H1 (cell line): ENCODE data around the gene RARA. TPM values are rescaled to one million over a fixed set of nuclear protein-coding genes. Genes with fewer than 3 reads are reported as not detected.

ENCODE experiments used
- CTCF ChIA-PET: fragments of 300-600 bp; sonication (Branson Sonifier 250); formaldehyde crosslinking; loops from one replicate; lab custom pipeline; 2021; ENCODE audit not compliant: partially characterized antibody; lab: Charles Lee
- POLR2A ChIA-PET: fragments of 300-600 bp; sonication (Branson Sonifier 250); formaldehyde crosslinking; loops from one replicate; lab custom pipeline; 2021; ENCODE audit warnings: inconsistent platforms; ENCODE audit not compliant: partially characterized antibody; lab: Charles Lee
- DNase-seq, 2 experiments: peaks; one replicate each; pipeline versions ENCODE4 v3.0.0 to v3.0.0-alpha.2; 2010 to 2022; ENCODE audit warnings: low spot score in 2 of 2, low read depth in 1 of 2, mixed read lengths in 1 of 2
- FAIRE-seq: peaks from 2 replicates; lab custom pipeline; 2011; peaks lifted over from hg19 to GRCh38; lab: Jason Lieb, UNC
- H2AFZ ChIP-seq: 2 replicates; pipeline ENCODE4 v1.8.1; 2012; ENCODE audit warnings: low read length, inconsistent platforms
- H2AK5ac ChIP-seq: 2 replicates; pipeline ENCODE4 v1.6.1; 2013; ENCODE audit warnings: low read depth, low read length
- H2BK120ac ChIP-seq: replicated peaks from 2 replicates; pipeline ENCODE3; 2013; ENCODE audit warnings: low read depth, low read length, inconsistent platforms
- H2BK12ac ChIP-seq: 2 replicates; pipeline ENCODE4 v1.6.1; 2013; ENCODE audit warnings: low read depth, low read length
- H2BK15ac ChIP-seq: 2 replicates; pipeline ENCODE4 v1.6.1; 2013; ENCODE audit warnings: low read length
- H2BK20ac ChIP-seq: 2 replicates; pipeline ENCODE4 v1.6.1; 2013; ENCODE audit warnings: low read length
- H2BK5ac ChIP-seq: 2 replicates; pipeline ENCODE4 v1.6.1; 2013; ENCODE audit warnings: low read depth, low read length
- H3K14ac ChIP-seq: 2 replicates; pipeline ENCODE4 v1.6.1; 2013; ENCODE audit warnings: inconsistent platforms; ENCODE audit not compliant: insufficient read length
- H3K18ac ChIP-seq: 2 replicates; pipeline ENCODE4 v1.6.1; 2013; ENCODE audit warnings: low read length; ENCODE audit errors: extremely low read depth
- H3K23ac ChIP-seq: 2 replicates; pipeline ENCODE4 v1.6.1; 2013; ENCODE audit warnings: inconsistent platforms; ENCODE audit not compliant: insufficient read length
- H3K23me2 ChIP-seq: 2 replicates; pipeline ENCODE4 v1.6.1; 2013; ENCODE audit warnings: low read depth, low read length
- H3K27ac ChIP-seq: 2 replicates; pipeline ENCODE4 v1.6.1; 2011; ENCODE audit warnings: low read depth, low read length, inconsistent platforms
- H3K27me3 ChIP-seq, 4 experiments: replicated peaks in 1 of 4; 1 replicate in 1 of 4; 2 replicates in 3 of 4; pipeline versions ENCODE4 v1.6.1 to v1.8.1; 2011 to 2013; ENCODE audit warnings: low read length in 3 of 4, mild to moderate bottlenecking in 3 of 4, inconsistent platforms in 2 of 4, mixed read lengths in 2 of 4, moderate library complexity in 1 of 4; ENCODE audit not compliant: control insufficient read depth in 3 of 4, insufficient read depth in 3 of 4; ENCODE audit errors: extremely low read depth in 1 of 4
- H3K36me3 ChIP-seq, 4 experiments: 2 replicates each; pipeline versions ENCODE4 v1.6.1 to v1.8.1; 2011 to 2013; ENCODE audit warnings: mild to moderate bottlenecking in 4 of 4, low read length in 3 of 4, moderate library complexity in 2 of 4, control low read depth in 1 of 4, inconsistent platforms in 1 of 4; ENCODE audit not compliant: insufficient read depth in 4 of 4, control insufficient read depth in 2 of 4
- H3K4ac ChIP-seq: replicated peaks from 2 replicates; pipeline ENCODE3; 2013; ENCODE audit warnings: low read length, low read depth, mixed read lengths, inconsistent platforms; ENCODE audit not compliant: insufficient read length
- H3K4me1 ChIP-seq, 4 experiments: replicated peaks in 1 of 4; 1 replicate in 1 of 4; 2 replicates in 3 of 4; pipeline versions ENCODE4 v1.6.1 to v1.8.1; 2011 to 2013; ENCODE audit warnings: low read length in 3 of 4, inconsistent platforms in 2 of 4, mixed read lengths in 1 of 4; ENCODE audit not compliant: insufficient read depth in 4 of 4, control insufficient read depth in 3 of 4
- H3K4me2 ChIP-seq, 2 experiments: 2 replicates each; pipeline versions ENCODE4 v1.6.1 to v1.8.1; 2011 to 2013; ENCODE audit warnings: low read depth in 2 of 2, low read length in 2 of 2, control low read depth in 1 of 2, inconsistent platforms in 1 of 2, mild to moderate bottlenecking in 1 of 2; ENCODE audit not compliant: insufficient read depth in 1 of 2
- H3K4me3 ChIP-seq, 4 experiments: fragments of 200-600, 300-600 bp in 1 of 4; sonication (generic), shearing (Covaris generic), sonication (Bioruptor Twin) in 1 of 4; 2 replicates each; pipeline versions ENCODE4 v1.5.1 to v1.8.1; 2011 to 2016; ENCODE audit warnings: low read length in 4 of 4, low read depth in 3 of 4, control low read depth in 2 of 4, inconsistent platforms in 2 of 4, mild to moderate bottlenecking in 2 of 4, mixed read lengths in 1 of 4, moderate library complexity in 1 of 4; ENCODE audit not compliant: insufficient read depth in 2 of 4; ENCODE audit errors: extremely low read depth in 1 of 4
- H3K56ac ChIP-seq: replicated peaks from 2 replicates; pipeline ENCODE3; 2013; ENCODE audit warnings: low read depth, mild to moderate bottlenecking, mixed read lengths, low read length, inconsistent platforms; ENCODE audit not compliant: insufficient read length
- H3K79me1 ChIP-seq: 2 replicates; pipeline ENCODE4 v1.6.1; 2013; ENCODE audit warnings: low read depth, low read length, control low read depth
- H3K79me2 ChIP-seq, 2 experiments: 2 replicates each; pipeline versions ENCODE4 v1.6.1 to v1.8.1; 2012 to 2013; ENCODE audit warnings: low read length in 2 of 2, mild to moderate bottlenecking in 2 of 2, inconsistent platforms in 1 of 2; ENCODE audit not compliant: insufficient read depth in 2 of 2, control insufficient read depth in 1 of 2
- H3K9ac ChIP-seq, 4 experiments: replicated peaks in 1 of 4; 1 replicate in 1 of 4; 2 replicates in 3 of 4; pipeline versions ENCODE4 v1.6.1 to v1.8.1; 2011 to 2013; ENCODE audit warnings: low read depth in 3 of 4, low read length in 3 of 4, control low read depth in 2 of 4, mild to moderate bottlenecking in 2 of 4, moderate library complexity in 2 of 4, inconsistent platforms in 1 of 4; ENCODE audit errors: extremely low read depth in 1 of 4
- H3K9me3 ChIP-seq, 2 experiments: 2 replicates each; pipeline versions ENCODE4 v1.6.1 to v1.8.1; 2012 to 2013; ENCODE audit warnings: mild to moderate bottlenecking in 2 of 2, moderate library complexity in 2 of 2, control low read depth in 1 of 2, inconsistent platforms in 1 of 2, low read depth in 1 of 2, low read length in 1 of 2, mixed read lengths in 1 of 2; ENCODE audit not compliant: insufficient read depth in 2 of 2
- H4K20me1 ChIP-seq, 2 experiments: replicated peaks in 1 of 2; 2 replicates each; pipeline versions ENCODE3 to v1.8.1; 2011 to 2013; ENCODE audit warnings: inconsistent platforms in 2 of 2, low read length in 2 of 2, mild to moderate bottlenecking in 1 of 2; ENCODE audit not compliant: insufficient read depth in 2 of 2, control insufficient read depth in 1 of 2
- H4K5ac ChIP-seq: 2 replicates; pipeline ENCODE4 v1.6.1; 2013; ENCODE audit warnings: low read length, low read depth, mixed read lengths, inconsistent platforms; ENCODE audit not compliant: insufficient read length
- H4K8ac ChIP-seq: 2 replicates; pipeline ENCODE4 v1.8.0; 2013; ENCODE audit warnings: mild to moderate bottlenecking, moderate library complexity, low read length, inconsistent platforms; ENCODE audit not compliant: insufficient read depth; ENCODE audit errors: extremely low read depth
- H4K91ac ChIP-seq: replicated peaks from 2 replicates; pipeline ENCODE3; 2013; ENCODE audit warnings: low read length, mixed read lengths, inconsistent platforms; ENCODE audit not compliant: insufficient read length
- ASH2L ChIP-seq: fragments of 200-600, 300-600 bp; sonication (generic); IDR thresholded peaks from one replicate; pipeline ENCODE4 v1.7.1; 2017; ENCODE audit warnings: low read length
- BCL11A ChIP-seq, 2 experiments: IDR thresholded peaks; one replicate each; pipeline ENCODE4 v1.6.1; 2011; ENCODE audit warnings: low read depth in 2 of 2, low read length in 2 of 2, mild to moderate bottlenecking in 2 of 2
- CBX5 ChIP-seq: fragments of 300-800, 300-1000 bp; sonication (generic); IDR thresholded peaks from 2 replicates; pipeline ENCODE4 v1.7.1; 2016; ENCODE audit warnings: antibody characterized with exemption, low read length, low read depth
- CREB1 ChIP-seq: IDR thresholded peaks from 2 replicates; pipeline ENCODE4 v1.6.1; 2012; ENCODE audit warnings: inconsistent platforms
- FOSL1 ChIP-seq: IDR thresholded peaks from 2 replicates; pipeline ENCODE4 v1.6.1; 2011; ENCODE audit warnings: mild to moderate bottlenecking, low read depth, low read length, moderate library complexity; ENCODE audit not compliant: insufficient read depth
- KDM1A ChIP-seq: fragments of 200-600, 300-600 bp; sonication (generic); IDR thresholded peaks from 2 replicates; pipeline ENCODE4 v1.7.1; 2016; ENCODE audit warnings: mild to moderate bottlenecking, low read length, borderline replicate concordance
- SIX5 ChIP-seq: IDR thresholded peaks from 2 replicates; pipeline ENCODE4 v1.6.1; 2011; ENCODE audit warnings: mild to moderate bottlenecking, low read depth, low read length
- SP1 ChIP-seq: IDR thresholded peaks from 2 replicates; pipeline ENCODE4 v1.6.1; 2011; ENCODE audit warnings: low read depth, low read length
- SRF ChIP-seq: IDR thresholded peaks from 2 replicates; pipeline ENCODE4 v1.6.1; 2011; ENCODE audit warnings: mild to moderate bottlenecking, low read depth, low read length, moderate library complexity
- ZNF274 ChIP-seq: IDR thresholded peaks from 2 replicates; pipeline ENCODE4 v1.7.0; 2012; ENCODE audit warnings: low read length, borderline replicate concordance; ENCODE audit errors: extremely low read depth
- whole genome bisulfite sequencing, 2 experiments: shearing (Covaris generic) in 1 of 2; methylation state at CpG; one replicate each; pipeline versions ENCODE4 v1.1.6 to v1.1.7; 2013 to 2015; ENCODE audit warnings: low lambda C conversion rate in 2 of 2, mixed read lengths in 2 of 2, inconsistent platforms in 1 of 2, low coverage in 1 of 2, missing lambda C conversion rate in 1 of 2; ENCODE audit not compliant: insufficient replicate concordance in 2 of 2, insufficient coverage in 1 of 2, insufficient read length in 1 of 2; ENCODE audit errors: extremely low coverage in 1 of 2, missing lambda C conversion rate in 1 of 2; 5-methylcytosine and 5-hydroxymethylcytosine counted together
- polyA plus RNA-seq, 7 experiments: library from polyadenylated mRNA; depleted of rRNA in 3 of 7; stranded (reverse) in 5 of 7; unstranded in 2 of 7; fragments of >200 nt in 5 of 7; fragments of 200-250 nt in 2 of 7; gene quantifications; 1 replicate in 5 of 7; 2 replicates in 1 of 7; 4 replicates in 1 of 7; pipeline versions ENCODE4 v1.2.1 to v1.2.3, GENCODE V29; 2011 to 2013; ENCODE audit warnings: missing spikeins in 2 of 7, mixed read lengths in 2 of 7
- total RNA-seq: library from RNA; stranded (reverse); fragmentation: NEBNext Ultra II Directional; extraction: Animal tissue kit (Norgen Biotek cat#: 25700); gene quantifications from 2 replicates; pipeline ENCODE4 v1.2.1, GENCODE V29; 2021

Gene RARA
- total and polyA plus RNA-seq, 2 of the 8 experiments (the other 6 are each of a cell fraction or from before 2014, with no cell fraction given) = 4.4 to 16.5 TPM

GRCh38 chr17:40330850-40331470 lies 22.0 kb downstream of the RARA start:
- no peak overlapping the region for H2AFZ ChIP-seq
- no peak overlapping the region for H3K4me3 ChIP-seq
- H3K79me1 ChIP-seq = peaks cover 9% of the 10 kb centered on the region; the same call in 1 of the 2 replicates
- H3K14ac ChIP-seq = no peak overlapping the region
- DNase-seq = no peak
- no peak overlapping the region for H3K4ac ChIP-seq
- no peak overlapping the region for H4K91ac ChIP-seq
- H3K79me2 ChIP-seq = peaks cover 0 to 6% of the 10 kb centered on the region in 2 experiments; a peak in 1 of 4 replicates
- H2BK5ac ChIP-seq = no peak overlapping the region
- POLR2A ChIA-PET = interaction anchor here (0.9 to 3.1 kb wide), 7 partner anchors 9 to 41 kb away, joined by 3 to 22 read pairs (median 3); partner anchors contain the start of gene RARA
- H4K5ac ChIP-seq = no peak overlapping the region
- no peak overlapping the region for H3K18ac ChIP-seq
- no peaks in the 10 kb centered on the region for H3K36me3 ChIP-seq
- no peak overlapping the region for H3K23ac ChIP-seq
- peaks cover 0 to 8% (median 2%) of the 10 kb centered on the region in 4 experiments; a peak in 4 of 7 replicates for H3K27me3 ChIP-seq
- H2BK120ac ChIP-seq = no peak overlapping the region
- no peak overlapping the region for H3K56ac ChIP-seq
- CTCF ChIA-PET = interaction anchor here (0.6 to 39.2 kb wide), 6 partner anchors 12 to 51 kb away, joined by 3 to 1198 read pairs (median 6); partner anchors contain the start of genes GJD3 and RARA
- WGBS, 2 experiments = 88% methylated on average over 10 of the region's 10 CpGs; no CpG with 5 or more reads in 1 of the 2 experiments
- H2BK12ac ChIP-seq = no peak overlapping the region
- no peak overlapping the region for H3K27ac ChIP-seq
- no peaks in the 10 kb centered on the region for H3K23me2 ChIP-seq
- no peak overlapping the region for H3K4me2 ChIP-seq
- H2AK5ac ChIP-seq = no peak overlapping the region
- FAIRE-seq = no peak
- no peak overlapping the region for H3K9ac ChIP-seq
- H2BK20ac ChIP-seq = no peak overlapping the region
- peaks cover 15 to 16% of the 10 kb centered on the region in 2 experiments for H4K20me1 ChIP-seq
- H3K4me1 ChIP-seq = peaks cover 0 to 4% (median 1%) of the 10 kb centered on the region in 4 experiments; a peak in 3 of 7 replicates
- no peak overlapping the region for H4K8ac ChIP-seq
- H3K9me3 ChIP-seq = no peaks in the 10 kb centered on the region
- no peak overlapping the region for H2BK15ac ChIP-seq
- TF ChIP-seq BCL11A (IDR thresholded peaks at IDR 0.05; ENCODE audit: low read depth in 2 of 2, low read length in 2 of 2) (no peak), SIX5 (no peak), CREB1 (no peak), ASH2L (no peak), SRF (no peak), ZNF274 (no peak), CBX5 (no peak), KDM1A (no peak), FOSL1 (no peak), SP1 (no peak)
- TF ChIP-seq, all 59 proteins: peak for 0
